SU-DHL-6 (cell line): Measurements from ENCODE around the gene SLC23A2.

ENCODE experiments used
- CTCF ChIP-seq: fragments of 200-600 bp; sonication (generic); IDR thresholded peaks from one replicate; pipeline ENCODE4 v1.5.1; 2017; ENCODE audit warnings: antibody characterized with exemption, mild to moderate bottlenecking, low read length, moderate library complexity; ENCODE audit not compliant: insufficient read depth, poor library complexity, severe bottlenecking
- EZH2phosphoT487 ChIP-seq: fragments of 200-600 bp; sonication (generic), shearing (Covaris generic); conservative IDR thresholded peaks from 2 replicates; pipeline ENCODE4 v1.6.1; 2018; ENCODE audit warnings: mild to moderate bottlenecking, antibody characterized with exemption, low read length, moderate library complexity, mixed read lengths

- TF ChIP-seq CTCF = no peak
- no peak for TF ChIP-seq EZH2phosphoT487
Measured at GRCh38 chr20:5024103-5024502, 22.8 kb upstream of the SLC23A2 start.
